Mononuclear cell (primary cell): Measurements from ENCODE around the gene DSCAML1. TPM values are rescaled to one million over a fixed set of nuclear protein-coding genes. Genes with fewer than 3 reads are reported as not detected.

Experiments used
- H3K27me3 ChIP-seq: 2 replicates; pipeline ENCODE4 v1.6.0; 2011; ENCODE audit warnings: low read length, control low read depth; ENCODE audit not compliant: insufficient read depth
- H3K4me1 ChIP-seq: 2 replicates; pipeline ENCODE4 v1.5.1; 2011; ENCODE audit warnings: mild to moderate bottlenecking, low read length, control low read depth; ENCODE audit not compliant: insufficient read depth
- H3K4me3 ChIP-seq: 2 replicates; pipeline ENCODE4 v1.5.1; 2011; ENCODE audit warnings: mild to moderate bottlenecking, low read length, moderate library complexity
- H3K9me3 ChIP-seq: 2 replicates; pipeline ENCODE4 v1.5.1; 2011; ENCODE audit warnings: low read depth, mild to moderate bottlenecking, control low read depth, low read length
- total RNA-seq: library from RNA; depleted of rRNA; stranded (reverse); fragments of >200 nt; gene quantifications from one replicate; pipeline ENCODE4 v1.2.3, GENCODE V29; 2012

DSCAML1 gene
- total RNA-seq, 1 donor, result 0.84 TPM

DNA sequence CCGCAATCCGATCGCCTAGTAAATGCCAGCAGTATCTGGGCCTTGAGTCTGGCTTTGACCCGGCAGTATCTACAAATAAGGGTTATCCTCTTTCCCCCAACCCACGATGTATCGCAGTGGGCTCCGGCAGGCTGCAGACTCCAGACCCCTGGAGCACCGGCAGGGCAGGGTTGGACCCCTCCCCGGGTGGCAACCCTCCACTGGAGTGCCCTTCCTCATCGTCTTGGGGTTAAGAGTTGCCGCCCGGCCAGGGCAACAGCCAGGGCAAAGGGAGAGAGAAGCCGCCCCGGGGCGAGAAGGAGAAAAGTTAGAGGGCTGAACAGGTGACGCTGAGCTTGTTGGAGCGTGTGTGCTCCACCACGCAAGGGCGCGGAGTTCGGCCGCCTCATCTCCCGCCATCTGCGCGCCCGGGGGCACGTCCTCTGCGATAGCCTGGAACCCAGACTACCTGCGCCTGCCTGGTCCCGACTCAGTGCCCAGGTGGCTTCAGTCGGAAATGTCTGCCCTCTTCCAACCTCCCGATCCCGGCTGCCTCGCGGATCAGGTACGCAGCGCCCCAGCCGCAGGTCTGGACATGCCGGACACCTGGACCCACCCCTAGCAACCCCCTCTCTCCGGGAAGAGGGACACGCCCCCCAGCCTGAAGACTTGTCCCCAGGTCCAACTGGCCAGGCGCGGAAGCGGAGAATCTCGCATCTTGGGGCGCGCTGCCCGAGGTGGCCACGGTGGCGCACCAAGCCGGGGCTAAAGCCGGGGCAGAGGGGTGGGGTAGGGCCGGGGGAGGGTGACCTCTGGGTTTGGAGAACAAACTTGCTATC is 1.2 kb downstream of the DSCAML1 start:
- Histone ChIP-seq H3K27me3 (peaks cover 59% of the 10 kb centered on the region), H3K4me1 (peaks cover 14% of the 10 kb centered on the region), H3K4me3 (no peak overlapping the region)

GRCh38 chr11:117794772-117795629 is 2.0 kb downstream of the DSCAML1 start:
- Histone ChIP-seq H3K27me3 (peaks cover 59% of the 10 kb centered on the region), H3K4me1 (peaks cover 14% of the 10 kb centered on the region), H3K9me3 (no peaks in the 10 kb centered on the region), H3K4me3 (no peak overlapping the region)

More for the DNA sequence above, 1.2 kb downstream of the DSCAML1 start:
- H3K9me3 ChIP-seq, result no peaks in the 10 kb centered on the region

DNA sequence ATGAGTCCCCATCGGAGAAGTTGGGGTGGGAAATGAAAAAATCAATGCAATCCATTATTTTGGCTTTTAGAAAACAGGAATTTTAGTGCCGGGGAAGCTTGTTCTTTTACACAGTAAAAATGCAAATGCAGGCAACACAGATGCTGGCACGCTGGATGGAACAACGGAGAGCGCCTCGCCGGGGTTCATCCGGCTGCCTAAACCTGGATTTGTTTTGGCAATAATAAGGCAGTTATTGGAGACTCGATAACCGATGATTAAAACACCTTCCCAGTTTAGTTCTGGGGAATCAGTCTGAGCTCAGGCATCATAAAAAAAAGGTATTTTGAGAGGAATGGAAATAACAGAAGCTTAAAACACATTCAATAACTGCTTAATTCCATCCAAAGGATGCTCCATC is 2.9 kb downstream of the DSCAML1 start:
- no peak overlapping the region for H3K4me3 ChIP-seq
- peaks cover 14% of the 10 kb centered on the region for H3K4me1 ChIP-seq
- H3K9me3 ChIP-seq, result no peaks in the 10 kb centered on the region
- H3K27me3 ChIP-seq, result peaks cover 56% of the 10 kb centered on the region

DNA sequence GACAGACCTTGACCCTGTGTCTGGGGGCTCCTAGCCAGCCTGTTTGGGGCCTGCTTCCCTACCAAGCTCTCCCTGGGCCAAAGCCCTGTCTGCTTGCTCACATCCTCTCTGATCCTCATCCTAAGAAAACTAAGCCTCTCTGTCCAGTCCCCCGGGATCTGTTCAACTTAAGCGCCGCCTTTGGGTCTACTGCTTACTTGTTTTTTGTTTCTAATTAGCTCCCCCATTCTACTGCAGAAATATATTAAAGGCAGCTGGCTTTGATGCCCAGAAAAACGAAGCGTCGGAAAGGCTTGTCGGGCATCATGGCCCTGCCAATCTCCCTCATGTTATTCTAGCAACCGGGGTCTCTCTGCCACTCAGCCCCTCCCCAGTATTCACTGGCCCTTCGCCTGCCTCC is 3.4 kb downstream of the DSCAML1 start:
- Histone ChIP-seq H3K9me3 (no peaks in the 10 kb centered on the region), H3K27me3 (peaks cover 50% of the 10 kb centered on the region)

DNA sequence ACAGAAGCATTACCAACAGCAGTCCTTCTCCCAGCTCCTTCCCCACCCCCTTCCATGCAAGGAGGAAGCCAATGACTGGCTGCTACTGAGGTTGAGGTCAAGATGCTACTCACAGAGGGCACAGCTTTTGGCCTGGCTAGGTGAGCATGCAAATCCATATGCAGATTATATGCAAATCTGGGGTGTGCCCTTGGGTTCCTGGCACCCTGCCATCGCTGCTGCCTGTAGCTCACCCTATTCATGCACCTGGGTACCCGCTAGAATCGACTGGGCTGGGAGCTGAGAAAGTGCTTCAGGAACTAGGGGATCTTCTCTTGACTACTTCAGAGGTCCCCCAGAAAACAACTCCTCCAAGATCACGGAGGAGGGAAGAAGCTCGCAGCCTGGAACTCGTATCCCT is 4.0 kb downstream of the DSCAML1 start:
- H3K4me1 ChIP-seq, result peaks cover 14% of the 10 kb centered on the region
- no peak overlapping the region for H3K4me3 ChIP-seq
- peaks cover 46% of the 10 kb centered on the region for H3K27me3 ChIP-seq
- H3K9me3 ChIP-seq, result no peaks in the 10 kb centered on the region

More for the DNA sequence above, 3.4 kb downstream of the DSCAML1 start:
- no peak overlapping the region for H3K4me3 ChIP-seq
- H3K4me1 ChIP-seq, result peaks cover 14% of the 10 kb centered on the region

DNA sequence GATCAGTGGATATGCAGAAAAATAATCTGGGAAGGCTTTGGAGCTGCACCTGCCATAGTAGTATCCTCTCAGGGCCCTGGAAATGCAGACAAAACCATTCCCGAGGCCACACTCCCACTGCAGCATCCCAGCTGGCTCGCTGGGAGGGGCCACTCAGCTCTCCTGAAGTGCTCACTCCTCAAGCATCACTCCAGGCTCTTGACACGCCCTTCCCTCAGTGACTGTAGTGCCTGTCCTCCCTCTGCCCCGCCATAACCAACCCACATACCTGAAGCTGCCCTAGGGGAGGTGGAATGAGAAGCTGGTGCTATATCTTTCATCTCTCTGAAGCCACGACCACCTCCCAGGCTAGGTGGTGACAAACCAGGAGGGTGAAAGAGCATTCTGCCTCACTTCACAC is 4.8 kb downstream of the DSCAML1 start:
- peaks cover 14% of the 10 kb centered on the region for H3K4me1 ChIP-seq
- no peak overlapping the region for H3K4me3 ChIP-seq
- H3K27me3 ChIP-seq, result peaks cover 40% of the 10 kb centered on the region
- no peaks in the 10 kb centered on the region for H3K9me3 ChIP-seq

GRCh38 chr11:117790279-117790678 is 6.7 kb downstream of the DSCAML1 start:
- Histone ChIP-seq H3K4me3 (no peak overlapping the region), H3K27me3 (peaks cover 25% of the 10 kb centered on the region)

DNA sequence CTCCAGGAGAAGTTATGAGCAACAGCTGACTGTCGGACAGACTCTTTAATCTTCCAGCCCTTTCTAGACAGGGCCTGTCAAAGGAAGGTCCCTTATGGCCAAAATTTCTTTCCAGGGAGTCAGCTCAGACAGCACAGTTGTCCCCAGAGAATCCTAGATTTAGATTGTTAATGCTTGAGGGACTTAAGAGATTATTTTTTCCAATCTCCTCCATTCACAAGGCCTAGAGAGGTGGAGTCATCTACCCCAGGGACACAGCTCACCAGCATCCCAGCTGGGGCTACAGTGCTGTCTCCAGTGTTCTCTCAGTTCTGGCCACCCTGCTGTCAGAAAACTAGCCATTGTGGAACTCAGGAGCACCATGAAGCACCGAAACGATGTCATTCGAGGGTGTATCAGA is 7.8 kb downstream of the DSCAML1 start:
- H3K4me3 ChIP-seq, result no peak overlapping the region
- H3K9me3 ChIP-seq, result no peaks in the 10 kb centered on the region
- peaks cover 15% of the 10 kb centered on the region for H3K27me3 ChIP-seq
- H3K4me1 ChIP-seq, result no peaks in the 10 kb centered on the region

More at GRCh38 chr11:117790279-117790678, 6.7 kb downstream of the DSCAML1 start:
- peaks cover under 1% of the 10 kb centered on the region for H3K4me1 ChIP-seq
- no peaks in the 10 kb centered on the region for H3K9me3 ChIP-seq

GRCh38 chr11:117786135-117786870 is 10.7 kb downstream of the DSCAML1 start:
- Histone ChIP-seq H3K27me3 (no peaks in the 10 kb centered on the region), H3K4me3 (no peak overlapping the region), H3K9me3 (no peaks in the 10 kb centered on the region), H3K4me1 (no peaks in the 10 kb centered on the region)

GRCh38 chr11:117782101-117782500 is 14.9 kb downstream of the DSCAML1 start:
- Histone ChIP-seq H3K27me3 (peaks cover 2% of the 10 kb centered on the region), H3K4me3 (no peak overlapping the region), H3K4me1 (no peaks in the 10 kb centered on the region), H3K9me3 (no peaks in the 10 kb centered on the region)

DNA sequence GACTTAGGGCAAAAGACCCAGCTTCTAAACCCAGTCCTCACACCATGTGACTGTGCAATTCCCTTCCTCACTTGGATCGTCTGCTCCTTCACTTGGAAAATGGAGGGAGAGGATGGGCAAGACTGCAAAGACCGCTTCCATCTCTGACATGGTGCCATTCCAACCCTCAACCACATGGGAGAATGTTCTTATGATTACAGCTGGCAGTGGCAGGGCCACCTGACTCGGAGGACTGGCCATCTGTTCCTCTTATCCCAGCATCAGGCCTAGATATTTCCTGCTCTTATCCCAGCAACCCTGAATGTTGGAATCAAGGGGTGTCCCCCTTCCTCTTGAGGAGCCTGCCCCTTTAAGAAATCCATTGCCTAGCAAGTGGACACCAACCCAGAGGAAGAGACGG is 15.4 kb downstream of the DSCAML1 start:
- H3K4me3 ChIP-seq, result no peak overlapping the region
- no peaks in the 10 kb centered on the region for H3K4me1 ChIP-seq
- H3K27me3 ChIP-seq, result peaks cover 2% of the 10 kb centered on the region
- no peaks in the 10 kb centered on the region for H3K9me3 ChIP-seq

DNA sequence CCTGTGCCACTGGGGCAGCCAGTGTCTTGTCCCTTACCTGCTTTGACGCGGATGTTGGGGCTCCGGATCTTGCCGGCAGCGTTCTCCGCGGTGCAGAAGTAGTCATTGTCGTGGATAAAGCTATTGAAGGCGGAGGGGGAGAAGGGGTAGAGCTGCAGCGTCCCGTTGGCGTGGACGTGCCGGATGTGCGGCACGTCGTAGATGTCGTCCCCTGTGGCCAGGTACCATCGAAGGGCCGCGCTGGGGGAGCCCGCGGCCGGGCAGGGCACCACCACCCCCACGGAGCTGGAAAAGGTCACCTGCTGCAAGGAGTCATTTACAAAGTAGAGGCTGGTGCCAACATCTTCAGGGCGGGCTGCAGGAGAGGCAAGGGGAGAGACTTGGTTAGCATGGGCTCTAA is 16.6 kb downstream of the DSCAML1 start:
- H3K27me3 ChIP-seq, result peaks cover 2% of the 10 kb centered on the region
- no peaks in the 10 kb centered on the region for H3K9me3 ChIP-seq
- H3K4me3 ChIP-seq, result no peak overlapping the region
- H3K4me1 ChIP-seq, result no peaks in the 10 kb centered on the region

- Histone ChIP-seq H3K27me3 (peaks cover 2% of the 10 kb centered on the region), H3K9me3 (no peaks in the 10 kb centered on the region), H3K4me3 (no peak overlapping the region), H3K4me1 (no peaks in the 10 kb centered on the region)
Measured at GRCh38 chr11:117774553-117774952, 22.5 kb downstream of the DSCAML1 start.

DNA sequence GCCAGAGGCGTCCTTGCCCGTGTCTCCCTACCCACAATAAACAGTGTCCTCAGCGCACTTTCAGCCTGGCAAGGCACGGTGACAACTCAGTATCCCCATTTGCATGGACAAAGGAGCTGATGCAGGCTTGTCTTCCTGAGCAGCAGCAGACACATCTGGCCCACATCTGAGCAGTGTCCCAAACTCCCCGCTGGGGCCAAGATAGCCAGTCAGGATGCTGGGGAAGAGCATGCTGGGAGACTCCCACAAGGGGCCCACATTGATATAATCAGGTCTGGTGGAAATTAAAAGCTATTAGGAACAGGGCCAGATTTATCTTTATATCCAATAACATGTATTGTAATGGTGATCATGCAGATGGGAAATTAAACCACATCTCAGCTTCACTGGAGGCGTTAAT is 24.7 kb downstream of the DSCAML1 start:
- no peaks in the 10 kb centered on the region for H3K4me1 ChIP-seq
- H3K9me3 ChIP-seq, result no peaks in the 10 kb centered on the region
- H3K4me3 ChIP-seq, result no peak overlapping the region
- no peaks in the 10 kb centered on the region for H3K27me3 ChIP-seq

- Histone ChIP-seq H3K4me1 (no peaks in the 10 kb centered on the region), H3K9me3 (no peaks in the 10 kb centered on the region), H3K4me3 (no peak overlapping the region), H3K27me3 (no peaks in the 10 kb centered on the region)
Measured at GRCh38 chr11:117771841-117772240, 25.2 kb downstream of the DSCAML1 start.
